Measurements from ENCODE around the gene TDRD12.

GRCh38 chr19:32744555-32745325 is 25.2 kb downstream of the TDRD12 start:
- TF ChIP-seq CTCF (IDR thresholded peaks at IDR 0.05; ENCODE audit: insufficient read depth, low read length, poor library complexity, severe bottlenecking) (no peak), EZH2phosphoT487 (conservative IDR thresholded peaks at IDR 0.05; ENCODE audit: low read length) (no peak)

Data from SU-DHL-6 (cell line).